Chondrocyte (in vitro differentiated cells): ENCODE data around the gene CDYL. TPM values are rescaled to one million over a fixed set of nuclear protein-coding genes. Genes with fewer than 3 reads are reported as not detected.

ENCODE experiments used
- total RNA-seq: library from RNA; stranded (reverse); gene quantifications from 3 replicates; pipeline ENCODE4 v1.2.1, GENCODE V29; 2021

Gene CDYL
- total RNA-seq, 1 donor from 2014 or later = 63.7 TPM

Other genes with a start within 250 kb of the CDYL start
- 6.0 to 6.8 TPM (median 6.2 TPM) in 3 replicates for gene RPP40, start 227.6 kb downstream of the CDYL start, total RNA-seq